Neural progenitor cell (in vitro differentiated cells): ENCODE results near the gene VRK3. TPM values are rescaled to one million over a fixed set of nuclear protein-coding genes. Genes with fewer than 3 reads are reported as not detected.

Experiments
- DNase-seq: peaks from one replicate; pipeline ENCODE4 v3.0.0-alpha.2; 2016; ENCODE audit warnings: low spot score
- H2AFZ ChIP-seq: fragments of 200-600 bp; sonication (generic); replicated peaks from 2 replicates; pipeline ENCODE4 v1.6.1; 2016; ENCODE audit warnings: antibody characterized with exemption
- H3F3A ChIP-seq: fragments of 200-600 bp; sonication (generic); 2 replicates; pipeline ENCODE4 v1.6.1; 2016; ENCODE audit warnings: antibody characterized with exemption, low read depth
- H3K27ac ChIP-seq: fragments of 200-600 bp; sonication (generic); 2 replicates; pipeline ENCODE4 v1.5.1; 2016; ENCODE audit warnings: mild to moderate bottlenecking
- H3K27me3 ChIP-seq: fragments of 200-600 bp; sonication (generic); 2 replicates; pipeline ENCODE4 v1.6.1; 2016; ENCODE audit warnings: mild to moderate bottlenecking, moderate library complexity
- H3K36me3 ChIP-seq: fragments of 200-600 bp; sonication (generic); 2 replicates; pipeline ENCODE4 v1.5.1; 2016
- H3K4me1 ChIP-seq: fragments of 200-600 bp; sonication (generic); 2 replicates; pipeline ENCODE4 v1.6.1; 2016; ENCODE audit warnings: mixed run types
- H3K4me2 ChIP-seq: fragments of 200-600 bp; sonication (generic); 2 replicates; pipeline ENCODE4 v1.6.1; 2016
- H3K4me3 ChIP-seq: fragments of 200-600 bp; sonication (generic); 2 replicates; pipeline ENCODE4 v1.5.1; 2016
- H3K79me2 ChIP-seq: fragments of 200-600 bp; sonication (generic); 2 replicates; pipeline ENCODE4 v1.6.1; 2016; ENCODE audit warnings: low read depth
- H3K9ac ChIP-seq: fragments of 200-600 bp; sonication (generic); 2 replicates; pipeline ENCODE4 v1.6.1; 2016
- H3K9me3 ChIP-seq: fragments of 200-600 bp; sonication (generic); 2 replicates; pipeline ENCODE4 v1.5.1; 2016; ENCODE audit warnings: low read depth
- H4K20me1 ChIP-seq: fragments of 200-600 bp; sonication (generic); 2 replicates; pipeline ENCODE4 v1.6.1; 2016; ENCODE audit warnings: low read depth
- H3K27ac Mint-ChIP-seq: 3 replicates; pipeline ENCODE4 v1.8.0; 2021; ENCODE audit warnings: mixed read lengths
- H3K27me3 Mint-ChIP-seq: 2 replicates; pipeline ENCODE4 v1.8.0; 2022; ENCODE audit warnings: low read depth, mild to moderate bottlenecking, inconsistent platforms, moderate library complexity, mixed read lengths; ENCODE audit not compliant: insufficient read depth
- H3K36me3 Mint-ChIP-seq: 3 replicates; pipeline ENCODE4 v1.8.0; 2021; ENCODE audit warnings: mixed read lengths
- H3K4me1 Mint-ChIP-seq: 3 replicates; pipeline ENCODE4 v1.8.0; 2021; ENCODE audit warnings: mixed read lengths
- H3K4me3 Mint-ChIP-seq: 3 replicates; pipeline ENCODE4 v1.8.0; 2021; ENCODE audit warnings: mild to moderate bottlenecking, moderate library complexity, mixed read lengths
- H3K9me3 Mint-ChIP-seq: 3 replicates; pipeline ENCODE4 v1.8.0; 2020; ENCODE audit warnings: mixed read lengths
- CTCF ChIP-seq: fragments of 200-600 bp; sonication (generic); IDR thresholded peaks from 2 replicates; pipeline ENCODE4 v1.5.1; 2017; ENCODE audit warnings: antibody characterized with exemption, mild to moderate bottlenecking
- EZH2 ChIP-seq: fragments of 200-600 bp; sonication (generic); IDR thresholded peaks from 2 replicates; pipeline ENCODE4 v1.6.1; 2017; ENCODE audit warnings: antibody characterized with exemption, mild to moderate bottlenecking, moderate library complexity
- EZH2phosphoT487 ChIP-seq: fragments of 200-600 bp; sonication (generic); IDR thresholded peaks from 2 replicates; pipeline ENCODE4 v1.6.1; 2017; ENCODE audit warnings: antibody characterized with exemption
- total RNA-seq: library from RNA; depleted of rRNA; stranded (reverse); fragments of >200 nt; gene quantifications from 2 replicates; pipeline ENCODE4 v1.2.3, GENCODE V29; 2015; ENCODE audit warnings: low replicate concordance

Gene VRK3
- total RNA-seq, 1 donor from 2014 or later = 21.6 TPM

- Histone ChIP-seq H3F3A (peaks cover 3% of the 10 kb centered on the region), H3K4me3 (no peak overlapping the region), H3K79me2 (no peaks in the 10 kb centered on the region), H3K4me2 (no peak overlapping the region), H2AFZ (no peak overlapping the region), H3K9me3 (no peaks in the 10 kb centered on the region), H3K9ac (no peak overlapping the region), H3K4me1 (no peaks in the 10 kb centered on the region), H3K27ac (no peak overlapping the region), H3K36me3 (no peaks in the 10 kb centered on the region), H4K20me1 (peaks cover 25% of the 10 kb centered on the region), H3K27me3 (no peaks in the 10 kb centered on the region)
- Mint-ChIP-seq H3K9me3 (no peaks in the 10 kb centered on the region), H3K36me3 (peaks cover 9% of the 10 kb centered on the region), H3K4me1 (peaks cover 4% of the 10 kb centered on the region), H3K27ac (no peak overlapping the region), H3K4me3 (no peak overlapping the region), H3K27me3 (peaks cover 9% of the 10 kb centered on the region)
- DNase-seq = no peak
- TF ChIP-seq EZH2 = no peak
- TF ChIP-seq EZH2phosphoT487 = no peak
- no peak for TF ChIP-seq CTCF
Measured at GRCh38 chr19:49981603-49982593, 43.3 kb downstream of the VRK3 start.

- peaks cover 4% of the 10 kb centered on the region for H3K4me1 Mint-ChIP-seq
Measured at GRCh38 chr19:49978324-49978723, 46.8 kb downstream of the VRK3 start.

GRCh38 chr19:49977881-49978280 is 47.3 kb downstream of the VRK3 start:
- H3K9me3 Mint-ChIP-seq = no peaks in the 10 kb centered on the region
- H3K79me2 ChIP-seq = no peaks in the 10 kb centered on the region
- H4K20me1 ChIP-seq = no peaks in the 10 kb centered on the region
- H3K9ac ChIP-seq = no peak overlapping the region
- H3K4me1 Mint-ChIP-seq = peaks cover 4% of the 10 kb centered on the region
- H3K27me3 ChIP-seq = no peaks in the 10 kb centered on the region
- no peak overlapping the region for H2AFZ ChIP-seq
- H3K4me3 Mint-ChIP-seq = no peak overlapping the region
- H3K4me3 ChIP-seq = no peak overlapping the region
- no peak overlapping the region for H3K4me2 ChIP-seq
- peaks cover 12% of the 10 kb centered on the region for H3K36me3 Mint-ChIP-seq
- H3K4me1 ChIP-seq = no peaks in the 10 kb centered on the region
- no peak overlapping the region for H3K27ac ChIP-seq
- no peak for DNase-seq
- TF ChIP-seq CTCF (no peak), EZH2 (no peak), EZH2phosphoT487 (no peak)
- H3K36me3 ChIP-seq = no peaks in the 10 kb centered on the region
- peaks cover 2% of the 10 kb centered on the region for H3K27me3 Mint-ChIP-seq
- no peak overlapping the region for H3K27ac Mint-ChIP-seq
- no peaks in the 10 kb centered on the region for H3K9me3 ChIP-seq
- H3F3A ChIP-seq = no peaks in the 10 kb centered on the region

More at GRCh38 chr19:49978324-49978723, 46.8 kb downstream of the VRK3 start:
- peaks cover 12% of the 10 kb centered on the region for H3K36me3 Mint-ChIP-seq
- Histone ChIP-seq H3K36me3 (no peaks in the 10 kb centered on the region), H3K27me3 (no peaks in the 10 kb centered on the region), H2AFZ (no peak overlapping the region), H4K20me1 (peaks cover 2% of the 10 kb centered on the region), H3K4me2 (no peak overlapping the region), H3K27ac (no peak overlapping the region), H3K79me2 (no peaks in the 10 kb centered on the region), H3K4me1 (no peaks in the 10 kb centered on the region), H3K4me3 (no peak overlapping the region), H3F3A (no peaks in the 10 kb centered on the region), H3K9ac (no peak overlapping the region), H3K9me3 (no peaks in the 10 kb centered on the region)
- H3K4me3 Mint-ChIP-seq = no peak overlapping the region
- H3K27ac Mint-ChIP-seq = no peak overlapping the region
- no peaks in the 10 kb centered on the region for H3K9me3 Mint-ChIP-seq
- H3K27me3 Mint-ChIP-seq = peaks cover 4% of the 10 kb centered on the region
- no peak for DNase-seq
- TF ChIP-seq EZH2 (no peak), CTCF (no peak), EZH2phosphoT487 (no peak)
